Measurements from ENCODE around the gene CDX1. TPM values are rescaled to one million over a fixed set of nuclear protein-coding genes. Genes with fewer than 3 reads are reported as not detected.

The CDX1 gene
- total RNA-seq, 2 experiments from 2014 or later, result not detected

Other genes with a start within 250 kb of the CDX1 start
- not detected for gene PDE6A, start 222.0 kb upstream of the CDX1 start, total RNA-seq
- gene SLC26A2, start 206.0 kb upstream of the CDX1 start, total RNA-seq, result 1 to 10 TPM; 7.6 to 8.0 TPM
- 1 to 10 TPM; 1.1 to 1.4 TPM for gene TIGD6, start 166.1 kb upstream of the CDX1 start, total RNA-seq
- gene HMGXB3, start 166.0 kb upstream of the CDX1 start, total RNA-seq, result 10 to 100 TPM; 36.5 to 37.5 TPM
- not detected for gene CSF1R, start 80.2 kb upstream of the CDX1 start, total RNA-seq
- gene PDGFRB, start 10.9 kb upstream of the CDX1 start, total RNA-seq, result 10 to 100 TPM; 47.0 to 49.0 TPM
- gene SLC6A7, start 23.3 kb downstream of the CDX1 start, total RNA-seq, result not detected
- gene CAMK2A, start 123.0 kb downstream of the CDX1 start, total RNA-seq, result not detected
- not detected for gene ARSI, start 136.1 kb downstream of the CDX1 start, total RNA-seq
- 10 to 100 TPM; 79.0 to 81.3 TPM for gene TCOF1, start 190.9 kb downstream of the CDX1 start, total RNA-seq
- gene CD74, start 246.1 kb downstream of the CDX1 start, total RNA-seq, result 100 to 1,000 TPM; 395 to 407 TPM

Measured in activated CD8-positive, alpha-beta T cell treated with anti-CD3 and anti-CD28 coated beads, Interleukin-2, amount 10 ng/mL, durations not matched to agents 7 days and 5 days (primary cell).